GM19099 (cell line): ENCODE measurements around the gene EXO1.

ENCODE experiments used
- POLR2A ChIP-seq: IDR thresholded peaks from 3 replicates; pipeline ENCODE4 v1.6.1; 2011; ENCODE audit warnings: low read depth; ENCODE audit not compliant: insufficient read length; ENCODE audit errors: extremely low read depth

Gene EXO1

DNA sequence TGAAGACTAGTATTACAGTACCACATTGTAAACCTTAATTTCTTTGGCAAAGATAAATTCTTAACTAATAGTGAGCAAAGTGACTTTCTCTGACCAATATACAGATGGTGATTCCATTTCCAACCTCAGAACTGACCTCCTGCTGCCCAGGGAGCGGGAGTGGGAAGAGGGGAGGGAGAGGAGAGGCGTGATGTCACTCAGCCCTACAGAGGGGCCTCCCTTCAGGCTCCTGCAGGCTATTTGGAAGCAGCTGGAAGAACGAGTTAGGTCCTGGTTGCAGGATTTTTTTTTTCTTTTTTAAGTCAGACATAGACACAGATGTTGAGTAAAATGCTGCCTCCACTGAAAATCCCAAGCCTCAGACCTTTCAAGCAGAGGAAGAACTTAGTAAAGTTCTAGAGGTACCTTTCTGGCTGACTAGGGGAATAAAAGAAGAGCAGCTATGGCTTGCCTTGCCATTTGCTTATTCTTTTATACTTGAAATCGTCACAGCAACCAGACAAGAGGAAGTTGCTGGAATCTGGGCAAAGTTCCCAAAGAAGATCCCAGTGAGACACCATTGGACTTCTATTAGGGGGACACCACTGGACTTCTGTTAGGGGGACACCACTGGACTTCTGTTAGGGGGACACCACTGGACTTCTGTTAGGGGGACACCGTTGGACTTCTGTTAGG lies 54.5 kb downstream of the EXO1 start:
- TF ChIP-seq POLR2A: no peak

- TF ChIP-seq POLR2A: no peak
Observed at GRCh38 chr1:241916196-241916595, 68.2 kb downstream of the EXO1 start.

DNA sequence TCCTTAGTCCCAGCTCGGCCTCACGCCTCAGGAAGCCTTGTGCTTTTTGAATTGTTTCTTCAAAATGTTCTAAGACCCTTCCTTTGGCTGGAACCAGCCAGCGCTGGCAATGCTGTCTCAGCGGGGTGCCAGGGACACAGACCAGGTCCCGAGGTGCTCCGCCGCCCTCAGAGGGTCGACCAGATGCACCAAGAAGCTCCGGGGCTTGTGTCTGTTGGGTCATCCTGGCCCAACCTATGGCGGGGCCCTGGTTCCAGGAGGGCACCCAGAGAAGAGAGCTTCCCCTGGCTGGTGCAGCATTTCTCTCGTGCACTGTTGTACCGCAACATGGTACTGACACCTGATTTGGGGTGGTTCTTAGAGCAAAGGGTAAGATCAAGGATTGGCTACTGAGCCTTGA lies 69.5 kb downstream of the EXO1 start:
- TF ChIP-seq POLR2A: no peak

DNA sequence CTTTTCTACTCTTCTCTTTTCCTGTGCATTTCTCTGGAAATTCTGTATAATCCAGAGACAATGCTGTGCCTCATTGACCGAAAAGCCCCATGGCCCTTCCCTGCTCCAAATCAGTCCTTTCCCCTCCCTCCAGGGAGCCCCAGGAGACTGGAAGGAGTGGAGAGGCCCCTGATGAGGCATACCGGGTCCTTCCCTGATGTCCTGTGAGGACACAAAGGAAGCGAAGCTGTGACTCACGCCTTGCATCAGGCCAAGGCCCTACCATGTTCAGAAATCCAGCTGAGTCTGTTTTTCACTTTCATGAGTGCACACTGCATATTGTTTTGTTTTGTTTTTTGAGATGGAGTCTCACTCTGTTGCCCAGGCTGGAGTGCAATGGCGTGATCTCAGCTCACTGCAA lies 70.9 kb downstream of the EXO1 start:
- no peak for TF ChIP-seq POLR2A

DNA sequence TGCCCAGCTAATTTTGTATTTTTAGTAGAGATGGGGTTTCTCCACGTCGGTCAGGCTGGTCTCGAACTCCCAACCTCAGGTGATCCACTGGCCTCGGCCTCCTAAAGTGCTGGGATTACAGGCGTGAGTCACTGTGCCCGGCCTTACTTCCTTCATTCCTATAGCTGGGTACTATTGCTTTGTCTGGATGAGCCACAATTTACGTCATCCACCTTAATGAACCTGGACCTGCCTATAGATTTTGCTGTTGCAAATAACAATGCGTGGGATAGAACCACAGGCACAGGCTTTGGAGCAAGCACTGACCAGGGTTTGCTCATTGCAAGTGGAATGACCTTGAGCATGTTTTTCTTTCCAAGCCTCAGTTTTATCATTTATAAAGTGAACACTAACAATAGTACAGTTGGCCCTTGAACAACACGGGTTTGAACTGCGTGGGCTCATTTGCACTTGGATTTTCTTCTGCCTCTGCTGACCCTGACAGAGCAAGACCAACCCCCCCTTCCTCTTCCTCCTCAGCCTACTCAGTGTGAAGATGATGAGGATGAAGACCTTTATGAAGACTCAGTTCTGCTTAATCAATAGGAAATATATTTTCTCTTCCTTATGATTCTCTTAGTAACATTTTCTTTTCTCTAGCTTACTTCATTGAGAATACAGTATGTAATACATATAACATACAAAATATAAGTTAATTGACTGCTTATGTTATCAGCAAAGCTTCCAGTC lies 76.2 kb downstream of the EXO1 start:
- TF ChIP-seq POLR2A: no peak

GRCh38 chr1:241926141-241926540 lies 78.1 kb downstream of the EXO1 start:
- TF ChIP-seq POLR2A: no peak

GRCh38 chr1:241927321-241927720 lies 79.3 kb downstream of the EXO1 start:
- TF ChIP-seq POLR2A: no peak

GRCh38 chr1:241932845-241933244 lies 84.8 kb downstream of the EXO1 start:
- TF ChIP-seq POLR2A: no peak

- no peak for TF ChIP-seq POLR2A
Observed at GRCh38 chr1:241934201-241934848, 86.3 kb downstream of the EXO1 start.

- no peak for TF ChIP-seq POLR2A
Observed at GRCh38 chr1:241934866-241935265, 86.9 kb downstream of the EXO1 start.
